ENCODE measurements around the gene TAF1C. TPM values are rescaled to one million over a fixed set of nuclear protein-coding genes. Genes with fewer than 3 reads are reported as not detected.

The TAF1C gene
- total RNA-seq, 1 experiment from 2014 or later = 89.7 TPM

DNA sequence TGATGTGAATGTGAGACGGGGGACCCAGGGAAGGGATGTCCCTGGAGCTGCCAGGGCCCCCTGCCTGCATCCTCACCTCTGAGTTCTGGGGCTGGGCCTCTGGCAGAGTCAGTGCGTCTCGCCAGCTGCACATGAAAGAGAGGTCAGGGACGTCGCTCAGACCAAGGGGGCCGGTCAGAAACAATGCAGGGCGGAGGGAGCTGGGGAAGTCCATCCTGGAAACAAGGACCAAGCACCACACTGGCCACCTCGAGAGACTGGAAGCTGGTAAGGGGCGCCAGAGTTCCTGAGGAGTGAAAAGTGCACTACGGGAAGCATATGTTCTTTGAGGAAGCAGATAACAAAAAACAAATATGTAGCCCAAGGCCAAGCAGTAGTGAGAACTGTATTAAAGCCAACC is 2.1 kb downstream of the TAF1C start:
- ATAC-seq (no peak), DNase-seq (ENCODE audit: low spot score) (no peak)
- Mint-ChIP-seq H3K36me3 (peaks cover 18% of the 10 kb centered on the region; the same call in 1 of the 2 replicates), H3K4me3 (peak overlapping the region; percentile 91), H3K27me3 (ENCODE audit: low read depth) (no peaks in the 10 kb centered on the region; the same call in none of the 2 replicates), H3K9me3 (no peaks in the 10 kb centered on the region), H3K27ac (no peak overlapping the region), H3K4me1 (peaks cover 9% of the 10 kb centered on the region; the same call in 1 of the 2 replicates)
- no peak for TF ChIP-seq NR2C2 (CRISPR knock-in tag; IDR thresholded peaks at IDR 0.05)
- TF ChIP-seq, protein P1, sequence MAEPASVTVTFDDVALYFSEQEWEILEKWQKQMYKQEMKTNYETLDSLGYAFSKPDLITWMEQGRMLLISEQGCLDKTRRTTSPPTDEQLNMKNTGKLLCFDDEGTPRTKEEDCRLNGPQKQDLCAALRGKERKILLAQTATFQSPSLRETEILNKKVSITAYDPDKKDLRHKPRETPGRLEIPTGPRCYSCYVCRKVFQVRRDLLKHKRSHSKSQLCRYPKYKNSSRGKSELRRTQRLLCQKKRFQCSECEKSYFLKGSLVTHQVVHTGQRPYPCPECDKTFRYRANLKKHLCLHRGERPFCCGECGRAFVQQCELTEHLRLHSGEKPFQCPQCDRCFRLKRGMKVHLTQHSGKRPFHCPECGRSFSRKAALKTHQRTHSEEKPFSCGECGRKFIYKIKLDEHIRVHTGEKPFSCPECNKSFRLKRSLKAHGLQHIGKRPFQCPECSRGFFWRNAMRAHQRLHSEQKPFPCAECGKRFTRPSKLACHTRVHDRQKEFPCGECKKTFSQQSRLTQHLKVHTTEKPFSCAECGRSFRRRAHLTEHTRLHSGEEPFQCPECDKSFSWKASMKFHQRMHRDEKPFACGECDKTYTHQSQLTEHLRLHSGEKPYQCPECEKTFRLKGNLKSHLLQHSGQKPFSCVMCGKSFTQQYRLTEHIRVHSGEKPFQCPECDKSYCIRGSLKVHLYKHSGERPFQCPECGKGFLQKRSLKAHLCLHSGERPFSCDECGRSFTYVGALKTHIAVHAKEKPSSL (CRISPR knock-in tag; conservative IDR thresholded peaks at IDR 0.05) = no peak
- TF ChIP-seq CREM (CRISPR knock-in tag; IDR thresholded peaks at IDR 0.05) = no peak
- no peak for TF ChIP-seq MLX (CRISPR knock-in tag; IDR thresholded peaks at IDR 0.05)
- TF ChIP-seq ZNF232 (CRISPR knock-in tag; IDR thresholded peaks at IDR 0.05) = no peak
- TF ChIP-seq NR3C1 (CRISPR knock-in tag; conservative IDR thresholded peaks at IDR 0.05; ENCODE audit: low read depth) = no peak
- TF ChIP-seq NFATC4 (CRISPR knock-in tag; IDR thresholded peaks at IDR 0.05) = no peak
- TF ChIP-seq MYBL2 (CRISPR knock-in tag; IDR thresholded peaks at IDR 0.05) = no peak
- no peak for TF ChIP-seq AFF4 (CRISPR knock-in tag; IDR thresholded peaks at IDR 0.05; ENCODE audit: borderline replicate concordance)
- TF ChIP-seq, protein P2, sequence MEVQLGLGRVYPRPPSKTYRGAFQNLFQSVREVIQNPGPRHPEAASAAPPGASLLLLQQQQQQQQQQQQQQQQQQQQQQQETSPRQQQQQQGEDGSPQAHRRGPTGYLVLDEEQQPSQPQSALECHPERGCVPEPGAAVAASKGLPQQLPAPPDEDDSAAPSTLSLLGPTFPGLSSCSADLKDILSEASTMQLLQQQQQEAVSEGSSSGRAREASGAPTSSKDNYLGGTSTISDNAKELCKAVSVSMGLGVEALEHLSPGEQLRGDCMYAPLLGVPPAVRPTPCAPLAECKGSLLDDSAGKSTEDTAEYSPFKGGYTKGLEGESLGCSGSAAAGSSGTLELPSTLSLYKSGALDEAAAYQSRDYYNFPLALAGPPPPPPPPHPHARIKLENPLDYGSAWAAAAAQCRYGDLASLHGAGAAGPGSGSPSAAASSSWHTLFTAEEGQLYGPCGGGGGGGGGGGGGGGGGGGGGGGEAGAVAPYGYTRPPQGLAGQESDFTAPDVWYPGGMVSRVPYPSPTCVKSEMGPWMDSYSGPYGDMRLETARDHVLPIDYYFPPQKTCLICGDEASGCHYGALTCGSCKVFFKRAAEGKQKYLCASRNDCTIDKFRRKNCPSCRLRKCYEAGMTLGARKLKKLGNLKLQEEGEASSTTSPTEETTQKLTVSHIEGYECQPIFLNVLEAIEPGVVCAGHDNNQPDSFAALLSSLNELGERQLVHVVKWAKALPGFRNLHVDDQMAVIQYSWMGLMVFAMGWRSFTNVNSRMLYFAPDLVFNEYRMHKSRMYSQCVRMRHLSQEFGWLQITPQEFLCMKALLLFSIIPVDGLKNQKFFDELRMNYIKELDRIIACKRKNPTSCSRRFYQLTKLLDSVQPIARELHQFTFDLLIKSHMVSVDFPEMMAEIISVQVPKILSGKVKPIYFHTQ (CRISPR knock-in tag; IDR thresholded peaks at IDR 0.05) = no peak
- TF ChIP-seq, protein P3, sequence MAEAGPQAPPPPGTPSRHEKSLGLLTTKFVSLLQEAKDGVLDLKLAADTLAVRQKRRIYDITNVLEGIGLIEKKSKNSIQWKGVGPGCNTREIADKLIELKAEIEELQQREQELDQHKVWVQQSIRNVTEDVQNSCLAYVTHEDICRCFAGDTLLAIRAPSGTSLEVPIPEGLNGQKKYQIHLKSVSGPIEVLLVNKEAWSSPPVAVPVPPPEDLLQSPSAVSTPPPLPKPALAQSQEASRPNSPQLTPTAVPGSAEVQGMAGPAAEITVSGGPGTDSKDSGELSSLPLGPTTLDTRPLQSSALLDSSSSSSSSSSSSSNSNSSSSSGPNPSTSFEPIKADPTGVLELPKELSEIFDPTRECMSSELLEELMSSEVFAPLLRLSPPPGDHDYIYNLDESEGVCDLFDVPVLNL (CRISPR knock-in tag; IDR thresholded peaks at IDR 0.05; ENCODE audit: borderline replicate concordance, low read depth) = no peak
- TF ChIP-seq FOXJ3 (CRISPR knock-in tag; IDR thresholded peaks at IDR 0.05; ENCODE audit: borderline replicate concordance) = no peak
- no peak for TF ChIP-seq SMAD3 (CRISPR knock-in tag; IDR thresholded peaks at IDR 0.05; ENCODE audit: borderline replicate concordance)
- TF ChIP-seq FOXP4 (CRISPR knock-in tag; IDR thresholded peaks at IDR 0.05) = no peak
- ChIA-PET POLR2A (no interaction called here), CTCF (interaction anchor here (1.8 kb wide), 2 partner anchors 9 to 123 kb away, joined by 5 to 11 read pairs; no protein-coding TSS in a partner anchor)
